ENCODE results near the gene ARHGEF28.
A peak's percentile ranks its signal among the peaks of the same experiment; 100 is the strongest.

Gene ARHGEF28

GRCh38 chr5:73691302-73692080, 65.5 kb downstream of the ARHGEF28 start:
- no peak for TF ChIP-seq ZNF565 (CRISPR knock-in tag; conservative IDR thresholded peaks at IDR 0.05; ENCODE audit: low read depth)
- TF ChIP-seq TSHZ2 (CRISPR knock-in tag; IDR thresholded peaks at IDR 0.05): no peak
- no peak for TF ChIP-seq CSDC2 (CRISPR knock-in tag; IDR thresholded peaks at IDR 0.05)
- no peak for TF ChIP-seq ZNF70 (CRISPR knock-in tag; IDR thresholded peaks at IDR 0.05)
- TF ChIP-seq ZC3H10 (CRISPR knock-in tag; IDR thresholded peaks at IDR 0.05): no peak
- TF ChIP-seq SNAI2 (CRISPR knock-in tag; IDR thresholded peaks at IDR 0.05): no peak
- no peak for TF ChIP-seq PPARA (CRISPR knock-in tag; IDR thresholded peaks at IDR 0.05; ENCODE audit: borderline replicate concordance)
- no peak for TF ChIP-seq CREB5 (CRISPR knock-in tag; IDR thresholded peaks at IDR 0.05; ENCODE audit: low read depth)
- no peak for ATAC-seq

- ATAC-seq: peak; percentile 60
- TF ChIP-seq RARB (CRISPR knock-in tag; IDR thresholded peaks at IDR 0.05): no peak
- no peak for TF ChIP-seq GLIS3 (CRISPR knock-in tag; IDR thresholded peaks at IDR 0.05)
- no peak for TF ChIP-seq TSHZ2 (CRISPR knock-in tag; IDR thresholded peaks at IDR 0.05)
- no peak for TF ChIP-seq POU6F1 (CRISPR knock-in tag; IDR thresholded peaks at IDR 0.05; ENCODE audit: borderline replicate concordance, low read depth)
- TF ChIP-seq BACH2 (CRISPR knock-in tag; IDR thresholded peaks at IDR 0.05; ENCODE audit: borderline replicate concordance): no peak
- TF ChIP-seq TCF4 (CRISPR knock-in tag; IDR thresholded peaks at IDR 0.05; ENCODE audit: borderline replicate concordance): no peak
- no peak for TF ChIP-seq CSDC2 (CRISPR knock-in tag; IDR thresholded peaks at IDR 0.05)
- TF ChIP-seq CREB5 (CRISPR knock-in tag; IDR thresholded peaks at IDR 0.05; ENCODE audit: low read depth): no peak
- TF ChIP-seq PPARA (CRISPR knock-in tag; IDR thresholded peaks at IDR 0.05; ENCODE audit: borderline replicate concordance): no peak
- no peak for TF ChIP-seq ZNF70 (CRISPR knock-in tag; IDR thresholded peaks at IDR 0.05)
- TF ChIP-seq OSR1 (CRISPR knock-in tag; IDR thresholded peaks at IDR 0.05): no peak
- TF ChIP-seq ESRRG (CRISPR knock-in tag; IDR thresholded peaks at IDR 0.05): no peak
- no peak for TF ChIP-seq ZFP3 (CRISPR knock-in tag; IDR thresholded peaks at IDR 0.05)
- TF ChIP-seq SNAI2 (CRISPR knock-in tag; IDR thresholded peaks at IDR 0.05): no peak
- no peak for TF ChIP-seq ISL1 (CRISPR knock-in tag; IDR thresholded peaks at IDR 0.05)
- no peak for TF ChIP-seq ARNTL (CRISPR knock-in tag; IDR thresholded peaks at IDR 0.05; ENCODE audit: borderline replicate concordance, low read depth)
- TF ChIP-seq CSRNP3 (CRISPR knock-in tag; IDR thresholded peaks at IDR 0.05): no peak
- TF ChIP-seq ZC3H10 (CRISPR knock-in tag; IDR thresholded peaks at IDR 0.05): no peak
- no peak for TF ChIP-seq ZFP30 (CRISPR knock-in tag; IDR thresholded peaks at IDR 0.05)
- TF ChIP-seq TOX (CRISPR knock-in tag; IDR thresholded peaks at IDR 0.05; ENCODE audit: borderline replicate concordance): no peak
These were observed 66.2 kb downstream of the ARHGEF28 start for GRCh38 chr5:73692166-73692640.
